Measurements from ENCODE around the gene CCDC13. TPM values are rescaled to one million over a fixed set of nuclear protein-coding genes. Genes with fewer than 3 reads are reported as not detected.

Gene CCDC13
- total RNA-seq, 1 experiment from 2014 or later = not detected

DNA sequence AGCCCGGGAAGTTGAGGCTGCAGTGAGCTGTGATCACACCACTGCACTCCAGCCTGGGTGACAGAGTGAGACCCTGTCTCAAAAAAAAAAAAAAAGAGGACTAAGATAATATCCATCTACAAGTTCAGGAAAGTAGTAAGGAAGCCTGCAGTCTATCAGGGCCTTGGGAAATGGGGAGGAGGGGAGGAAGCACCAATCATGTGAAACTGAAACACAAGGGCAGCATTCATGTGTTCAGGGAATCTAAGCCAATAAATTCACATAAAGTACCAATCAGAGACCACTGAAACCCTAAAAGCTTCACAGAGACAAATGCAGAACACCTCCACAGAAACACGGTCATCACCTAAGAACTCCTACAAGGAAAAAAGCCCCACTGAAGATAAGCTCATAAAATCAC, 47.6 kb downstream of the CCDC13 start:
- no peak for DNase-seq (ENCODE audit: low read depth)
- in situ Hi-C loops (cut with HindIII; ENCODE audit: low pct_unique_long_range_greater_than_20kb, low sequenced_read_pairs) = no loop called here

- in situ Hi-C loops (cut with HindIII; ENCODE audit: low pct_unique_long_range_greater_than_20kb, low sequenced_read_pairs) = no loop called here
- DNase-seq (ENCODE audit: low read depth) = no peak
Observed at GRCh38 chr3:42723219-42723618, 49.8 kb downstream of the CCDC13 start.

Other genes starting within 250 kb of the CCDC13 start
- 33.5 and 44.1 TPM in 2 replicates for gene SEC22C, start 191.3 kb downstream of the CCDC13 start, total RNA-seq (2014; rRNA removed; shearing (Covaris generic); ENCODE audit: low replicate concordance)
- 16.3 and 33.3 TPM in 2 replicates for gene SS18L2, start 182.4 kb downstream of the CCDC13 start, total RNA-seq (2014; rRNA removed; shearing (Covaris generic); ENCODE audit: low replicate concordance)
- 2.7 and 16.3 TPM in 2 replicates for gene NKTR, start 172.6 kb downstream of the CCDC13 start, total RNA-seq (2014; rRNA removed; shearing (Covaris generic); ENCODE audit: low replicate concordance)
- 2.6 and 3.9 TPM in 2 replicates for gene ZBTB47, start 119.6 kb downstream of the CCDC13 start, total RNA-seq (2014; rRNA removed; shearing (Covaris generic); ENCODE audit: low replicate concordance)
- gene KLHL40, start 87.7 kb downstream of the CCDC13 start, total RNA-seq (2014; rRNA removed; shearing (Covaris generic); ENCODE audit: low replicate concordance) = not detected in 2 replicates
- not detected in 2 replicates for gene HHATL, start 70.5 kb downstream of the CCDC13 start, total RNA-seq (2014; rRNA removed; shearing (Covaris generic); ENCODE audit: low replicate concordance)
- 68.3 and 98.8 TPM in 2 replicates for gene HIGD1A, start 31.2 kb upstream of the CCDC13 start, total RNA-seq (2014; rRNA removed; shearing (Covaris generic); ENCODE audit: low replicate concordance)
- 0.74 TPM in 1 of 2 replicates, not detected in the other for gene ACKR2, start 36.2 kb upstream of the CCDC13 start, total RNA-seq (2014; rRNA removed; shearing (Covaris generic); ENCODE audit: low replicate concordance)
- gene CYP8B1, start 102.6 kb upstream of the CCDC13 start, total RNA-seq (2014; rRNA removed; shearing (Covaris generic); ENCODE audit: low replicate concordance) = not detected in 2 replicates
- gene ZNF662, start 132.9 kb upstream of the CCDC13 start, total RNA-seq (2014; rRNA removed; shearing (Covaris generic); ENCODE audit: low replicate concordance) = not detected in 2 replicates
- 0.24 TPM in 1 of 2 replicates, not detected in the other for gene GASK1A, start 206.1 kb upstream of the CCDC13 start, total RNA-seq (2014; rRNA removed; shearing (Covaris generic); ENCODE audit: low replicate concordance)

Measured in Caki2 (cell line).